HG03025 (cell line): Measurements from ENCODE around the gene BACE2.

ENCODE experiments used
- ATAC-seq: cut with Tn5 transposase; IDR thresholded peaks from one replicate; pipeline ENCODE4 v1.9.1; 2021; ENCODE audit warnings: mild to moderate bottlenecking, moderate library complexity; ENCODE audit not compliant: unreplicated experiment, low FRiP score

Gene BACE2

GRCh38 chr21:41167348-41168342 is at the start of gene BACE2:
TSS of gene BACE2 (plus strand) at chr21:41168160. CDS start at chr21:41168264, 104 bp downstream.
- ATAC-seq = no peak

GRCh38 chr21:41119901-41120300 is 48.1 kb upstream of the BACE2 start:
- ATAC-seq = no peak

DNA sequence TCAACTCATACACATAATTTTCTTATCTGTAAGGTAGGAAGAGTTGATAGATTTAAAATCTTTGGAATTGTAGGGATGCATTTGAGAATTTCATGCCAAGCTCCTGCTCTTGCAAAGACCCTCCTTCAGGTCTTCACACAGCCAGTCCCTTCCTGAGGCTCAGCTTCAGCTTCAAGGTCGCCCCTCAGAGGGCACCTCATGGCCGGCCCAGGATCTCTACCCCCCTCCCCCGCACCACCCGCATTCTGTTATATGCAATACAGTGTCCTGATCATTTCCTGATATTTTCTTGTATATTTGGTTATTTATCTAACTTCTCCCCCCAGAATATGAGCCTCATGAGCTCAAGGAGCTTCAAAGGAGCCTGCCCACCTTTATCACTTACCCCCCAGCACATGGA is 47.0 kb upstream of the BACE2 start:
- ATAC-seq = no peak

DNA sequence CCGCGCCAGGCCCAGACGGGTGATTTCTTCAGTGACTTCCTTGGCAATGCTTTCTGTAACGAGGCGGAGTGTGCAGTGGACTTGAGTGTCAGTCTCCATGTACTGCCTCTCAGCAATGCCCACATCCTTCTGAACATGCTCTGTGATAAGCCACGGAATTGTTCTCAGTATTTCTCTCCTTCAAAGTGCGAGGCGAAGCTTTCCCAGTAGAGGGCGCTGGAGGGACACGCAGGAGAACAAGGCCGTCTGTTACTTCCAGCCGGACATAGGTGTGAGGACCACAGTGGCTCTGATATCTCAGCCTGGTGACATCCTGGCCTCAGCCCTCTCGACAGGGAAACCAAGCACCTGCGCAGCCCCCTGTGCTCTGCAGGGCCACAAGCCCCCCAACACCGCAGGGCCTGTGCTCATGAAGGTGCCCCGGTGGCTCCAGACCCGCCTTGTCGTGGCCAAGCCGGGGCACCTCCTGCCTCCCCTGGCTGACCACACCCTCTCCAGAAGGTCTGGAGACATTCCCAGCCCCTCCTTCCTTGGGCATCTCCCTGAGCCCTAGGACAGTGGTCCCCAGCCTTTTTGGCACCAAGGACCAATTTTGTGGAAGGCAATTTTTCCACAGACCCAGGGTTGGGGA is 46.1 kb upstream of the BACE2 start:
- ATAC-seq = no peak

- no peak for ATAC-seq
Observed at GRCh38 chr21:41124641-41125201, 43.2 kb upstream of the BACE2 start.

GRCh38 chr21:41128981-41129380 is 39.0 kb upstream of the BACE2 start:
- no peak for ATAC-seq

- ATAC-seq = no peak
Observed at GRCh38 chr21:41130883-41131282, 37.1 kb upstream of the BACE2 start.

DNA sequence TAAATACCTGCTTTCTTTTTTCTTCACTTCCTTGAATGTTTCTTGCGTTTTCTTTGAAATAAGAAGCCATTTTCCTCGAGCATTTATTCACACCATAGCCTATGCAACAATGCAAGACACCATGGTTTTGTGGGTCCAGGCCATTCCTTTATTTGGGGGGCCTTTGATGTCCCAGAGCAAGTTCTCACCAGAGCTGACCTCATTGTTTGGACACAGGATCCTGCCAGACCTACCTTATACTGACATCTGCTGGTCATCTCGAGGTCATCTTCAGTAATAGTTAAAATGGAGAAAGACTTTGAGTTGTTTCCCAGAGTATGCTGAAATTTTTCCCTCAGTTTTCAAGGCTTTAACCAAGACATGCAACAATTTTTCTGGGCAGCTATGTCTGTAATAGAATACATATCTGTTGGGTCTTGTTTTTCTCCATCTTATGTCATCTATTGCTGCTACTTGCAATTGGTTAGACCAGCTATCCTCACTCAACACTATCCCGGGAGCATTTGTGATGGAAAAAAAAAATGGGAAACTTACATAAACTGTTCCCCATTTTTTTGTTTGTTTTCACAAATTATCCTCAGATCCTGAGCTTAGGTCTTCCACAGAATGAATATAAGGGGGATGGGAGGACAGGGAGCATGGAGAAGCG is 34.0 kb upstream of the BACE2 start:
- no peak for ATAC-seq

DNA sequence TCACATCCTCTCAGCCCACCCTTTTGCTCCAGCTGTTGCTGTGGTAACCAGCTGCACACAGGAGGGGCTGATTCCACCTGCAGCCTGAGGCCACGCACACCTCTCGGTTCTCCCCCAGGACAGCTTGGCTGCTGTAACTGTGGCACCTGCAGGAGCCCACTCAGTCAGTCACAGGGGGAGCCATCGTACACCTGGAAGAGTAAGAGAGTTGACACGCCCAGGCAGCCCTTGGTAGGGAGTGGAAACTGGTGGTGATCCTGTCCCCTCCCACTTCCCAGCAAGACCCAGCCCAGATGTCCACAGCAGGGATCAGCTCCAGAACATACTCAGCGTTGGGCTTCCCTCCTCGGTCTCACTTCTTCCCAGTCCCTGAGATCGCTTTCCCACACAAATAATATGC is 32.2 kb upstream of the BACE2 start:
- no peak for ATAC-seq

DNA sequence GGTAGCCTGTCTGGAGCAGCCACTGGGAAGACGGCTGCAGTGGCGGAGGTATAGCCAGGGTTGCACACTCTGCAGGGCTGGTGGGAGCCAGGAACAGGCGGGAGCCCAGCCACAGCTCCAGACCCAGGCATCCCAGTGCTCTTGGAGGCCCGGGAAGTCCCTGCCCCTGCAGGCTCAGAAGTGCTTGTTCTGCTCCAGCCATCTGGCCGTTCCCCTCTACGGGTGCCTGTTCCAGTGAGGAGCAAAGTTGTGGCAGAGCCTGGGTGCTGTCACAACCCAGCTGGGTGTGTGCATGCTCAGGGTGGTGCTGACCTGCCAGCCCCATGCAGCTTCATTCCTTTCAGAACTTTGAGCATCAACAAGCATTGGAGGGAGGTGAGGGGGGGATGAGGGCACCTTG is 31.7 kb upstream of the BACE2 start:
- no peak for ATAC-seq

DNA sequence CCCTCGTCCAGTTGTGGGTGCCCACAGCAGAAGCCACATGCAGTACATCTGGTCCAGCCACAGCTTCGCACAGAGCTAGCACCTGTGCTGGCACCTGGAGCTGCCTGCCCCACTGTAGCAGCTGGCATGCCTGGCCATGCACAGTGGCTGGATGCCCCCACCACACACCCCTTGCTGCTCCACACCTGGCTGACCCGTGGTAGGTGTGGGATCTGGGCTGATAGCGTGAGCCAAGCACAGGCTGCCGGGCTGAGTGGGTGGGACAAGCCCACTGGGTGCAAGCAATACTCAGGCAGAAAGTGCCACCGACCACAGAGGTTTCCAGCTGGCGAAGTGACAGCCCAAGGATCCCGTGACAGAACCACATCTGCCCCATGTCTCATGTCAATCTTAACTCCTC is 30.6 kb upstream of the BACE2 start:
- ATAC-seq = no peak

DNA sequence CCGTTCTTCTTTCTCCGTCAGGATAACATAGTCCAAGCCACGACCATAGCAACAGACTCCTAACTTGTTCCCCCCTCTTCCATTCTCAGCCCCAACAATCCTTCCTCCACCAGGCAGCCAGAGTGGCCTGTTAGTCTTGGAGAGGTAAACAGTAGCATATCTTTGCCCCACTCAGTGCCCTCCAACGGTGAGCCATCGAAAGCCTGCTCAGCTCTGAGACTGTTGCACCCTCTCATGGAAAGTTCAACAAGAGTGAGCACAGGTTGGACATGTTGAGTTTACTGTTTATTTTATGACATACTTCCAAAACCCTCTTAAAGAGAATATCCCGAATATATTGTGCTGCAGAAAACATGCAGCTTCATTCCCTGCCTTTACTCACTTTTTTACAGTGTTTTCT is 30.1 kb upstream of the BACE2 start:
- ATAC-seq = no peak

DNA sequence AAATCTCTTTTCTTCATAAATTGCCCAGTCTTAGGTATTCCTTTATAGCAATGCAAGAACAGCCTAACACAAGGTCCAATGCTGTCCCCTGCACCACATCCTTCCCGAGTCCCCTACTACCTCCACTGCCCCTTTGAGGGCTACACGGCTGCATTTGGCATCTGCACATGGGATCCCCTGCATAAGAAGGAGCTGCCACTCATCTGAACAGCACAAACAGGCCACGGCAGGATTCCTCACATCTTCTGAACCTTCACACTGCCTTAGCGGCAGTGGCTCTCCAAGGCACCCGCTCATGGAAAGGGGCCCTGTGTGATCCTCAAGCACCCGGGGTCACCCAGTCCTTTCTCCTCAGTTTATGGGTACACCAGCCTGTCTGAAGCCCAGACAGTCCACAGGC is 29.2 kb upstream of the BACE2 start:
- ATAC-seq = no peak

GRCh38 chr21:41139275-41139674 is 28.7 kb upstream of the BACE2 start:
- ATAC-seq = no peak

DNA sequence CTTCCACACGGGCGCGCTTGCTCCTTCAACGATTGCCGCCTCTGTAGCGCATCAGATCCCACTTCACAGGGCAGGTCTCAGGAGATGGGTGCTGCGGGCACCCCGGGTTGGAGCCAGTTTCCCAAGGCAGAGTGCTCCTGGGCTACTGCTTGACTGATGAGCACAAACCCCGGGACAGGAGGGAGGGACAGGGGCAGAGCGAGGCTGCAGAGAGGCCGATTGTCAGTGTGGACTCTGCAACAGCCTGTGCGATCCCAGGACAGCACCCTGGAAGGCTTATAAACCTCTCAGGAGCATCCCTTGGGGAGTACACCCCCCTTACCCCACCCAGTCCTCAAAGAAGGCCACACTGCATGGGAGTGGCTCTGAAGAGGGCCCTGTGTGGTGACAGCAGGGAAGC is 28.0 kb upstream of the BACE2 start:
- no peak for ATAC-seq

DNA sequence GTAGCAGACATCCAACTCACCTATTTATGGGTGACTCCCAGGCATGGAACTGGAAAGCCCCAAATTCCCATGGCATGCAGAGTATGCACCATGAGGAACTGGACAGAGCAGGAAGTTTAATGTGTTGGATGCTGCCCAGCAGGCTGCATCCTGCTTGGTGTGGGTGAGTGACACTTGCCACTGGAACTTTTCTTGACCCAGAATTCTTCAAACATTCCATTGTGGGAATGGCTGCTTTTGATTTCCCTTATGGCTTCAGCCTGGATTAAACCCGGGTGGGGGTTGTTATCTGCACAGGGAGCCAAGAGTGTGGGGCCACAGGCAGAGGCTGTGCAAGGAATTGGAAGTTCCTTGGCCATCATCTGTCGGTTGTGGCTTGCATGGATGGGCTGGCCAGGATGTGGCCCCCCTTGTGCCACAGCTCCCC is 26.9 kb upstream of the BACE2 start:
- no peak for ATAC-seq

DNA sequence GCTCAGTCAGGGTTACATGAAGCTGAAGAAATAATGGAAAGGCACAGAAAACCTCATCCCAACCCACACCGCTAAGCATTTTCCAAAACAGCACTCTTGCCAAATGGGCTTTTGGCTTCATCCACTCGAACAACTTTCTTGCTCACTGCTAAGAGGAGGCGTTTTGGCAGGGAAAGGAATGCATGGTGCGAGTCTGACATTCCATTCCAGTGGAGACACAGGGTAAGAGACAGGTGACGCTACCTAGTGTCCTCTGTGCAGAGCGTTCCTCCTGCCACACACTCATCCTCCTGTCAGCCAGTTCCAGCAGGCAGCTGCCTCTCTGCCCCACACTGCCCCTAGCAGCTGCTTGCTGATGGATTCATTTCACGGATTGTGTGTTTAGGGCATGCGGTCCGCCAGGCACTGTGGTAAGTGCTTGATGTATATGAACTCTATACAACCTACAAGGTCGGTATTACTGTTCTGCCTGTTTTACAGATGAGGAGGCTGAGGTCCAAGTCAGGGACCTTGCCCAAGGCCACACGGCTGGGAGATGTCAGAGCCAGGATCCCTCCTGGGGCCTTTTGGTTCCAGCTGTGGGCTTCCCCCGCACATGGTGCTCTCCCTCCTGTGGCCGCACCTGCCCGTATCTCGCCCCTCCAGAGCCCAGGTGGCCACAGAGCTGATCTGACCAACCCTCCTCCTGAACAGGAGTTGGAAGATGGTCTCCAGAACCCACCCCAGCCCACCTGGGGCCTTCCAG is 25.7 kb upstream of the BACE2 start:
- no peak for ATAC-seq

- no peak for ATAC-seq
Observed at GRCh38 chr21:41143596-41144325, 24.2 kb upstream of the BACE2 start.

DNA sequence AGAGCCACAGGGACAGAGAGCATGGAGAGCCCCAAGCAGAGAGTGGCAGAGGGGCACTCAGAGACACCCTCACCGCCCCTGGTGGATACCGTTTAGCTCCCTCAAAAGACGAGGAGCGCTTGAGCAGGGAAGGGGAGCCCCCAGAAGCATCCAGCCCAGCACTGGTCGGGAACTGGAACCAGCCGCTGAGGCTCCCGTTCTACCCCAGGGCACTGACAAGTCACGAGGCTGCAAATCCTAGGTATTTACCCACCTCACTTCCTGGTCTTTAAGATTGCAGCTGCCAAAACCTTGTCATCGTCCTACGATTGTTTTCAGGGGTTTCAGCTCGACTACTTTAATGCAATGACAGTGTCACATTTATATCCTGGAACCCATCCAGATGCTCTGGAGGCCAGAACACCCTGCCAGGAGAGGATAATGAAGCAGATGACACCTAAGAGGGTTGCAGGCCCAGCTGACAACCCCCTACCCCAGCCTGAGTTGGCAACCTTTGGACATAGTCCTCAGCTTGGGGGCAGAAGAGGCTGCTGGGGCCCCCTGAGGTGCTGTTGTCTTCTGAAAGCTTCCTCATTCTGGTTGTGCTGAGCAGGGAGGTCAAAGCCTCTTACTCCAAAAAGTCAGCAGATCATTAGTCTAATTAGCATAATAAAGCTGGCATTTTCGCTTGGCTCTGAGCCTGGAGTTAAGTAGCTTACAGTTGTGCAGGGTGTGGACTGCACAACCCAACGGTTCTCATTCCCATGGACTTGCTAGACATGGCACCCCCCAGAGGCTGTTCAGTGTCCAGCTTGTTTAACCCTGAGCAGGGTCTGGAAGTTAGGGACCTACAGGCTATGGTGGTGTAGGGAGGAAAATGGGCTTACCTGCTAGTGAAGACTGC is 20.6 kb upstream of the BACE2 start:
- no peak for ATAC-seq
